Psoas muscle (tissue), 8 donors: ENCODE data around the gene PIM2. TPM values are rescaled to one million over a fixed set of nuclear protein-coding genes. Genes with fewer than 3 reads are reported as not detected.

Experiments
- ATAC-seq, 4 donors: fragments of 200-7000 bp; cut with Tn5 transposase; one replicate each; pipeline ENCODE4 v1.9.1; 2020; ENCODE audit warnings: moderate library complexity in 3 of 4, mild to moderate bottlenecking in 2 of 4
- DNase-seq, 2 donors: peaks; one replicate each; pipeline ENCODE4 v3.0.0-alpha.2; 2020
- H3K27ac ChIP-seq: fragments of 200-600 bp; one replicate; pipeline ENCODE4 v1.8.0; 2022
- H3K27me3 ChIP-seq, 3 donors: fragments of 200-600 bp in 1 of 3; one replicate each; pipeline versions ENCODE4 v1.6.1 to v1.8.0; 2013 to 2022; ENCODE audit warnings: low read length in 2 of 3, mild to moderate bottlenecking in 2 of 3, moderate library complexity in 1 of 3; ENCODE audit not compliant: insufficient read depth in 3 of 3
- H3K36me3 ChIP-seq, 2 donors: fragments of 200-600 bp in 1 of 2; one replicate each; pipeline versions ENCODE4 v1.6.1 to v1.8.0; 2013 to 2022; ENCODE audit warnings: low read depth in 1 of 2, mild to moderate bottlenecking in 1 of 2, moderate library complexity in 1 of 2; ENCODE audit not compliant: insufficient read depth in 1 of 2
- H3K4me1 ChIP-seq: fragments of 200-600 bp; one replicate; pipeline ENCODE4 v1.8.0; 2022
- H3K4me3 ChIP-seq: fragments of 200-600 bp; one replicate; pipeline ENCODE4 v1.8.0; 2022; ENCODE audit warnings: mild to moderate bottlenecking
- H3K9me3 ChIP-seq: fragments of 200-600 bp; one replicate; pipeline ENCODE4 v1.8.0; 2022
- CTCF ChIP-seq: fragments of 200-600 bp; IDR thresholded peaks from one replicate; pipeline ENCODE4 v1.8.0; 2022; ENCODE audit warnings: antibody characterized with exemption
- whole genome bisulfite sequencing, 3 donors: extraction: QIAGEN DNeasy Blood & Tissue Kit; methylation state at CpG; one replicate each; pipeline versions ENCODE4 v1.1.6 to v1.1.7; 2013; 5-methylcytosine and 5-hydroxymethylcytosine counted together
- intact Hi-C, 2 donors: fragments of 100-400 bp; cut with DNase I; formaldehyde crosslinking; loops; one replicate each; pipeline versions ENCODE4 v1.11.0 to v1.14.2; 2022
- polyA plus RNA-seq, 3 donors: library from polyadenylated mRNA; stranded (reverse); fragments of 200-250 nt; gene quantifications; one replicate each; pipeline ENCODE4 v1.2.3, GENCODE V29; 2013
- total RNA-seq, 4 donors: library from RNA; stranded (reverse); fragmentation: NEBNext Ultra II Directional in 2 of 4; extraction: Animal tissue kit (Norgen Biotek cat#: 25700) in 2 of 4; gene quantifications; one replicate each; pipeline versions ENCODE4 v1.2.1 to v1.2.4, GENCODE V29; 2021 to 2023
- donor health status: healthy with polysubstance abuse.
- donor health status: DM: no; HTN: no; CAD: no; lungs with moderate emphysema.
- donor health status: Bipolar disorder and iron deficiency.
- donor health status: healthy.
- donor health status: DM: yes; HTN: yes; CAD: no.
- donor health status: DM: no; HTN: no; CAD: no.
- donor health status: DM: no; HTN: no; CAD: no.
- donor health status: DM: yes; HTN: yes; CAD: no.

The PIM2 gene
- total and polyA plus RNA-seq, 7 donors = 1.1 to 3.7 (median 1.6) TPM

- ATAC-seq = no peak
- no peaks in the 10 kb centered on the region for H3K4me1 ChIP-seq
- no peak overlapping the region for H3K4me3 ChIP-seq
- 91 to 94% (median 93%) methylated on average over 10 to 20 of the region's 20 CpGs for WGBS, 3 donors
- no peaks in the 10 kb centered on the region for H3K27me3 ChIP-seq
- H3K36me3 ChIP-seq = peaks cover 4 to 55% of the 10 kb centered on the region in 2 donors
- no peak overlapping the region for H3K27ac ChIP-seq
- TF ChIP-seq CTCF = no peak
- no peak for DNase-seq
- intact Hi-C loops = no loop called here
- H3K9me3 ChIP-seq = no peaks in the 10 kb centered on the region
Measured at GRCh38 chrX:48902135-48902534, 16.7 kb downstream of the PIM2 start.

- DNase-seq = no peak
- peaks cover 4 to 47% of the 10 kb centered on the region in 2 donors for H3K36me3 ChIP-seq
- H3K27me3 ChIP-seq = no peaks in the 10 kb centered on the region
- no peaks in the 10 kb centered on the region for H3K4me1 ChIP-seq
- TF ChIP-seq CTCF = no peak
- 77 to 92% (median 87%) methylated on average over 6 to 7 of the region's 7 CpGs for WGBS, 3 donors
- ATAC-seq = no peak
- H3K9me3 ChIP-seq = no peaks in the 10 kb centered on the region
- intact Hi-C loops = no loop called here
- no peak overlapping the region for H3K4me3 ChIP-seq
- no peak overlapping the region for H3K27ac ChIP-seq
Measured at GRCh38 chrX:48901069-48901468, 17.8 kb downstream of the PIM2 start.

- 76 to 83% (median 77%) methylated on average over 8 of the region's 8 CpGs for WGBS, 3 donors
- no peak for TF ChIP-seq CTCF
- Histone ChIP-seq H3K36me3 (peaks cover 4 to 51% of the 10 kb centered on the region in 2 donors), H3K27me3 (no peaks in the 10 kb centered on the region), H3K9me3 (no peaks in the 10 kb centered on the region), H3K4me3 (no peak overlapping the region), H3K4me1 (no peaks in the 10 kb centered on the region), H3K27ac (peak overlapping the region; percentile 96)
- DNase-seq (no peak), ATAC-seq (no peak)
- intact Hi-C loops = no loop called here
Measured at GRCh38 chrX:48899078-48899410, 19.8 kb downstream of the PIM2 start.

- TF ChIP-seq CTCF = no peak
- 0 to 38% (median 0%) methylated on average over 42 to 49 of the region's 49 CpGs for WGBS, 3 donors
- peak; percentile 94 to 95 (median 95) for ATAC-seq
- peak; percentile 88 to 94 for DNase-seq
- Histone ChIP-seq H3K36me3 (peaks cover 4 to 49% of the 10 kb centered on the region in 2 donors), H3K4me1 (no peaks in the 10 kb centered on the region), H3K27ac (peak within 1 kb of the TSS; percentile 96), H3K4me3 (peak within 1 kb of the TSS; percentile 85), H3K9me3 (no peaks in the 10 kb centered on the region), H3K27me3 (no peaks in the 10 kb centered on the region)
- intact Hi-C loops = no loop called here
Measured at GRCh38 chrX:48897625-48898306, 21.1 kb downstream of the PIM2 start, which contains the start of the genes PQBP1 and TIMM17B. TSS of gene PQBP1 (plus strand) at chrX:48897930. CDS start at chrX:48898510, 580 bp downstream. TSS of gene TIMM17B (minus strand) at chrX:48897768. CDS start at chrX:48897749, 19 bp downstream.
